CD14-positive monocyte (primary cell): Measurements from ENCODE around the gene CDH4. TPM values are rescaled to one million over a fixed set of nuclear protein-coding genes. Genes with fewer than 3 reads are reported as not detected.

Experiments
- DNase-seq, 3 donors: peaks; one replicate each; pipeline ENCODE4 v3.0.0-alpha.2; 2011 to 2022
- H2AFZ ChIP-seq: 2 replicates; pipeline ENCODE4 v1.6.0; 2012; ENCODE audit warnings: mild to moderate bottlenecking, low read depth, low read length, inconsistent platforms; ENCODE audit not compliant: insufficient read depth, poor library complexity, severe bottlenecking
- H3K27ac ChIP-seq, 2 donors: 1 replicate in 1 of 2; 2 replicates in 1 of 2; pipeline ENCODE4 v1.5.1; 2012 to 2013; ENCODE audit warnings: low read length in 2 of 2, control low read depth in 1 of 2, inconsistent platforms in 1 of 2, low read depth in 1 of 2, mild to moderate bottlenecking in 1 of 2
- H3K27me3 ChIP-seq, 2 donors: one replicate each; pipeline versions ENCODE4 v1.6.0 to v1.6.1; 2011 to 2013; ENCODE audit warnings: low read length in 2 of 2; ENCODE audit not compliant: control insufficient read depth in 2 of 2, insufficient read depth in 2 of 2
- H3K36me3 ChIP-seq, 2 donors: replicated peaks in 1 of 2; 1 replicate in 1 of 2; 2 replicates in 1 of 2; pipeline versions ENCODE4 v1.5.1 to v1.6.1; 2012 to 2013; ENCODE audit warnings: low read length in 2 of 2, control low read depth in 1 of 2, inconsistent platforms in 1 of 2, mild to moderate bottlenecking in 1 of 2; ENCODE audit not compliant: insufficient read depth in 2 of 2, control insufficient read depth in 1 of 2
- H3K4me1 ChIP-seq, 2 donors: 1 replicate in 1 of 2; 2 replicates in 1 of 2; pipeline versions ENCODE4 v1.5.1 to v1.6.1; 2012 to 2013; ENCODE audit warnings: low read length in 2 of 2, control low read depth in 1 of 2, inconsistent platforms in 1 of 2, mild to moderate bottlenecking in 1 of 2, moderate library complexity in 1 of 2; ENCODE audit not compliant: insufficient read depth in 2 of 2, control insufficient read depth in 1 of 2
- H3K4me2 ChIP-seq: replicated peaks from 2 replicates; pipeline ENCODE3; 2012; ENCODE audit warnings: low read length, moderate library complexity, mild to moderate bottlenecking; ENCODE audit not compliant: poor library complexity, severe bottlenecking; ENCODE audit errors: extremely low read depth
- H3K4me3 ChIP-seq, 3 experiments: fragments of 200-600 bp in 1 of 3; sonication (generic) in 1 of 3; replicated peaks in 1 of 3; 1 replicate in 2 of 3; 2 replicates in 1 of 3; pipeline ENCODE4 v1.5.1; 2011 to 2013; ENCODE audit warnings: low read length in 3 of 3, mild to moderate bottlenecking in 3 of 3, control low read depth in 2 of 3, low read depth in 2 of 3, inconsistent platforms in 1 of 3, moderate library complexity in 1 of 3
- H3K79me2 ChIP-seq: 2 replicates; pipeline ENCODE4 v1.6.0; 2012; ENCODE audit warnings: mild to moderate bottlenecking, control low read depth, inconsistent platforms, low read length, moderate library complexity; ENCODE audit not compliant: insufficient read depth
- H3K9ac ChIP-seq: 2 replicates; pipeline ENCODE4 v1.6.0; 2017; ENCODE audit warnings: low read length, mild to moderate bottlenecking; ENCODE audit not compliant: insufficient read depth, poor library complexity, severe bottlenecking
- H3K9me3 ChIP-seq, 2 donors: replicated peaks in 1 of 2; 1 replicate in 1 of 2; 2 replicates in 1 of 2; pipeline versions ENCODE4 v1.5.1 to v1.6.1; 2012 to 2013; ENCODE audit warnings: low read length in 2 of 2, control low read depth in 1 of 2; ENCODE audit not compliant: control insufficient read depth in 1 of 2, insufficient read depth in 1 of 2
- H4K20me1 ChIP-seq: 2 replicates; pipeline ENCODE4 v1.6.0; 2012; ENCODE audit warnings: mild to moderate bottlenecking, low read length, control low read depth, moderate library complexity; ENCODE audit not compliant: insufficient read depth
- H3K27ac Mint-ChIP-seq, 7 donors: one replicate each; pipeline ENCODE4 v1.8.0; 2020; ENCODE audit warnings: mild to moderate bottlenecking in 7 of 7, mixed read lengths in 7 of 7, moderate library complexity in 6 of 7, inconsistent platforms in 2 of 7
- H3K27me3 Mint-ChIP-seq, 3 donors: one replicate each; pipeline ENCODE4 v1.8.0; 2021 to 2022; ENCODE audit warnings: low read depth in 3 of 3, mild to moderate bottlenecking in 3 of 3, mixed read lengths in 3 of 3, moderate library complexity in 3 of 3, inconsistent platforms in 1 of 3
- H3K36me3 Mint-ChIP-seq, 2 donors: one replicate each; pipeline ENCODE4 v1.8.0; 2020; ENCODE audit warnings: mixed read lengths in 2 of 2, inconsistent platforms in 1 of 2, mild to moderate bottlenecking in 1 of 2
- H3K4me1 Mint-ChIP-seq: one replicate; pipeline ENCODE4 v1.8.0; 2020; ENCODE audit warnings: mild to moderate bottlenecking, mixed read lengths
- H3K4me3 Mint-ChIP-seq, 2 donors: one replicate each; pipeline ENCODE4 v1.8.0; 2020; ENCODE audit warnings: mild to moderate bottlenecking in 2 of 2, mixed read lengths in 2 of 2, moderate library complexity in 1 of 2
- H3K9me3 Mint-ChIP-seq, 7 donors: one replicate each; pipeline ENCODE4 v1.8.0; 2020 to 2022; ENCODE audit warnings: mixed read lengths in 7 of 7, mild to moderate bottlenecking in 6 of 7, moderate library complexity in 6 of 7, inconsistent platforms in 2 of 7
- CTCF ChIP-seq: fragments of 200-600 bp; IDR thresholded peaks from one replicate; pipeline ENCODE4 v1.8.0; 2022; ENCODE audit warnings: antibody characterized with exemption, mild to moderate bottlenecking
- WGBS: methylation state at CpG from one replicate; pipeline ENCODE4 v1.1.5; 2013; ENCODE audit warnings: missing lambda C conversion rate; ENCODE audit not compliant: insufficient coverage; 5-methylcytosine and 5-hydroxymethylcytosine counted together
- intact Hi-C, 2 donors: fragments of 100-400 bp; cut with micrococcal nuclease; formaldehyde crosslinking; loops; one replicate each; pipeline versions ENCODE4 v1.15.0 to v1.15.1; 2023
- polyA plus RNA-seq, 3 donors: library from polyadenylated mRNA; depleted of rRNA in 1 of 3; unstranded in 2 of 3; stranded (reverse) in 1 of 3; fragments of 300-500 nt in 2 of 3; fragments of >200 nt in 1 of 3; fragmentation: Illumina TruSeq in 2 of 3; gene quantifications; 1 replicate in 2 of 3; 2 replicates in 1 of 3; pipeline ENCODE4 v1.2.3, GENCODE V29; 2012 to 2021

CDH4 gene
- polyA plus RNA-seq, 3 donors = not detected

DNA sequence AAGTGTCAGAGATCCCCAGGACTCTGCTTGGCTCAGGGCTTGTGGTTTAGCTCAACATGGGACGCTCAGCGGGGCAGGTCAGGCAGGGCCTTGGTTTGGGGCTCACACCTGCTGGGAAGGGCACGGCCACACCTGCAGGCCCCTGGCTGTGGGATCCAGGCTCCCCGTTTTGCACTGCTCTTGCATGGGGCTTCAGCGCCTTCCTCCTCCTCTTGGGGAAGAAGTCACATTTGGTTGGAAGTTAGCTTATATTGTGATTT, 378.3 kb downstream of the CDH4 start:
- Histone ChIP-seq H3K27me3 (no peaks in the 10 kb centered on the region), H3K27ac (no peak overlapping the region), H3K9ac (no peak overlapping the region), H3K36me3 (no peaks in the 10 kb centered on the region), H3K9me3 (peaks cover 22 to 91% of the 10 kb centered on the region in 2 donors), H3K79me2 (no peaks in the 10 kb centered on the region), H2AFZ (no peak overlapping the region), H3K4me1 (no peaks in the 10 kb centered on the region), H3K4me3 (no peak overlapping the region), H4K20me1 (no peaks in the 10 kb centered on the region), H3K4me2 (no peak overlapping the region)
- WGBS = 96% methylated on average over 2 of the region's 5 CpGs
- H3K9me3 Mint-ChIP-seq = peaks cover 0 to 70% (median 39%) of the 10 kb centered on the region in 7 donors
- H3K4me3 Mint-ChIP-seq = no peak overlapping the region
- peaks cover 1 to 7% (median 6%) of the 10 kb centered on the region in 3 donors for H3K27me3 Mint-ChIP-seq
- H3K4me1 Mint-ChIP-seq = no peaks in the 10 kb centered on the region
- TF ChIP-seq CTCF = no peak
- intact Hi-C loops = no loop called here
- no peak for DNase-seq
- no peaks in the 10 kb centered on the region for H3K36me3 Mint-ChIP-seq
- no peak overlapping the region for H3K27ac Mint-ChIP-seq

DNA sequence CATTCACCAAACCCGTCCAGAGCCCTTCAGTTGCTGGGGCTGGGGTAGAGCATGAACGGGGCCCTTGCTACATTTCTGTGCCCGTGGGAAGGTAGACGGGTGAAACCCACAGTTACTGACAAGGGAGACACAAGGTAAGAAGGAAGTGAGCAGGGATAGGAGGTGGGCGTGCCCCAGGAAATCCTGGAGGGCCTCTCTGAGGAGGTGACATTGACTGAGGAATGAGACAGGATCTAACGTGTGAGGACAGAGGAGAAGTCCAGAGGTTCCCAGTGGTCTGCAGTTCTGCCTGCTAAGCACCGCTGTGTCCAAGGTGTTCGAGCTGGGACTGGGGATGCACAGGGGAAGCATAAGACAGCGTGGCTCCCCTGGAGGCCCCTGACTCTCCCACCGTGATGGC, 378.8 kb downstream of the CDH4 start:
- Histone ChIP-seq H3K9ac (no peak overlapping the region), H3K27me3 (no peaks in the 10 kb centered on the region), H3K79me2 (no peaks in the 10 kb centered on the region), H3K4me3 (no peak overlapping the region), H3K27ac (no peak overlapping the region), H3K4me1 (no peaks in the 10 kb centered on the region), H2AFZ (no peak overlapping the region), H3K36me3 (no peaks in the 10 kb centered on the region), H3K4me2 (no peak overlapping the region), H4K20me1 (no peaks in the 10 kb centered on the region), H3K9me3 (peaks cover 17 to 93% of the 10 kb centered on the region in 2 donors)
- Mint-ChIP-seq H3K4me1 (no peaks in the 10 kb centered on the region), H3K36me3 (no peaks in the 10 kb centered on the region), H3K4me3 (no peak overlapping the region), H3K27me3 (peaks cover 1 to 7% (median 6%) of the 10 kb centered on the region in 3 donors), H3K27ac (no peak overlapping the region), H3K9me3 (peaks cover 0 to 68% (median 39%) of the 10 kb centered on the region in 7 donors)
- no peak for DNase-seq
- 79% methylated on average over 10 of the region's 10 CpGs for WGBS
- no peak for TF ChIP-seq CTCF
- intact Hi-C loops = no loop called here
